ENCODE results near the gene ESD. TPM values are rescaled to one million over a fixed set of nuclear protein-coding genes. Genes with fewer than 3 reads are reported as not detected.

Gene ESD
- total RNA-seq, 4 donors from 2014 or later, result 70.7 to 100 (median 94.3) TPM

DNA sequence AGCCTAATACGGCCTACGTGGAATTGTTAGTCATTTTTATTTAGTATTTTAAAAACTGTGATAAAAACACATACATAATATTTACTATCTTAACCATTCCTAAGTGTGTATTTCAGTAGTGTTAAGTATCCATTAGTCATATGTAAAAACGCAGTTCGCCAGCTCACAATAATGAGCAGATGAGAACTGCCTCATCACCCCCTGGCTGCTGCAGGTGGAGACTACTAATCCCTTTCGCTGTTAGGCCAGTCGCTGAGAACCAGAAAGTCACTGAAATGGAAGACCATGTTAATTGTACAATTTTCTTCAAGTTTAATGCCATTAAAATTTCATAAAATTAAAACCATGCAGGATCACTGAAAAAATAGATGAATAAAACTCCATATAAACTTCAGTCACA is 1.6 kb downstream of the ESD start:
- DNase-seq (no peak), ATAC-seq (no peak)
- TF ChIP-seq POLR2A (IDR thresholded peaks at IDR 0.05), result no peak
- TF ChIP-seq, protein P1, sequence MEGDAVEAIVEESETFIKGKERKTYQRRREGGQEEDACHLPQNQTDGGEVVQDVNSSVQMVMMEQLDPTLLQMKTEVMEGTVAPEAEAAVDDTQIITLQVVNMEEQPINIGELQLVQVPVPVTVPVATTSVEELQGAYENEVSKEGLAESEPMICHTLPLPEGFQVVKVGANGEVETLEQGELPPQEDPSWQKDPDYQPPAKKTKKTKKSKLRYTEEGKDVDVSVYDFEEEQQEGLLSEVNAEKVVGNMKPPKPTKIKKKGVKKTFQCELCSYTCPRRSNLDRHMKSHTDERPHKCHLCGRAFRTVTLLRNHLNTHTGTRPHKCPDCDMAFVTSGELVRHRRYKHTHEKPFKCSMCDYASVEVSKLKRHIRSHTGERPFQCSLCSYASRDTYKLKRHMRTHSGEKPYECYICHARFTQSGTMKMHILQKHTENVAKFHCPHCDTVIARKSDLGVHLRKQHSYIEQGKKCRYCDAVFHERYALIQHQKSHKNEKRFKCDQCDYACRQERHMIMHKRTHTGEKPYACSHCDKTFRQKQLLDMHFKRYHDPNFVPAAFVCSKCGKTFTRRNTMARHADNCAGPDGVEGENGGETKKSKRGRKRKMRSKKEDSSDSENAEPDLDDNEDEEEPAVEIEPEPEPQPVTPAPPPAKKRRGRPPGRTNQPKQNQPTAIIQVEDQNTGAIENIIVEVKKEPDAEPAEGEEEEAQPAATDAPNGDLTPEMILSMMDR (IDR thresholded peaks at IDR 0.05 in 4 of 5, conservative IDR thresholded peaks at IDR 0.05 in 1 of 5), result no peak
- Histone ChIP-seq H3K36me3 (peaks cover 5 to 18% of the 10 kb centered on the region in 2 donors), H3K27me3 (no peaks in the 10 kb centered on the region), H3K9me3 (no peaks in the 10 kb centered on the region), H3K4me3 (no peak overlapping the region), H3K4me1 (peaks cover 25 to 35% of the 10 kb centered on the region in 2 donors), H3K27ac (peak overlapping the region in 2 of 4 donors; percentile 90 to 93)
- in situ Hi-C loops (cut with MboI; ENCODE audit: low sequenced_read_pairs in 4 of 4) (no loop called here), intact Hi-C loops (cut with DNase I; ENCODE audit: low total_unique reads) (loop anchor here (5.0 kb wide), 1 partner anchor 243 kb away; the partner anchor contains the start of gene LRCH1)

DNA sequence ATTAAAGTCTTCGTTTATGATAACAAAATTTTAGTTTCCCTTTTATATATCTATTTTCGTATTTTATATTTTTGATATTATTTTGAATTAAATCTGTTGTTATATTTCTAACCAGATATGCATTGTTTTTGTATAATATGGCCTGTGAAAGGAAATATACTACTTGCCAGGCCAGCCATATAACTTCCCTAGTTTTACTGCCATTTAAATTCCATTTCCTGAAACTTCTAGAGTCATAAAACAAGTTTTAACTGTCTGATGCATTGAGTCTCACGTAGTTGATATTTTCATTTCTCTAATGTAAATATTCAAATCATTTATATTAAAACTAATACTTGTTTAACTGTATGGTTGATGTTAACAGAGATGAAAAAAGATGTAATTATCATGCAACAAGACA is 13.5 kb downstream of the ESD start:
- Histone ChIP-seq H3K4me3 (no peak overlapping the region), H3K27ac (no peak overlapping the region), H3K9me3 (no peaks in the 10 kb centered on the region), H3K36me3 (peaks cover 0 to 79% of the 10 kb centered on the region in 2 donors), H3K27me3 (no peaks in the 10 kb centered on the region), H3K4me1 (no peaks in the 10 kb centered on the region)
- intact Hi-C loops (cut with DNase I; ENCODE audit: low total_unique reads) (no loop called here), in situ Hi-C loops (cut with MboI; ENCODE audit: low sequenced_read_pairs in 4 of 4) (no loop called here)
- no peak for TF ChIP-seq POLR2A (IDR thresholded peaks at IDR 0.05)
- TF ChIP-seq, protein P1 (IDR thresholded peaks at IDR 0.05 in 4 of 5, conservative IDR thresholded peaks at IDR 0.05 in 1 of 5), result no peak
- DNase-seq (no peak), ATAC-seq (no peak)

DNA sequence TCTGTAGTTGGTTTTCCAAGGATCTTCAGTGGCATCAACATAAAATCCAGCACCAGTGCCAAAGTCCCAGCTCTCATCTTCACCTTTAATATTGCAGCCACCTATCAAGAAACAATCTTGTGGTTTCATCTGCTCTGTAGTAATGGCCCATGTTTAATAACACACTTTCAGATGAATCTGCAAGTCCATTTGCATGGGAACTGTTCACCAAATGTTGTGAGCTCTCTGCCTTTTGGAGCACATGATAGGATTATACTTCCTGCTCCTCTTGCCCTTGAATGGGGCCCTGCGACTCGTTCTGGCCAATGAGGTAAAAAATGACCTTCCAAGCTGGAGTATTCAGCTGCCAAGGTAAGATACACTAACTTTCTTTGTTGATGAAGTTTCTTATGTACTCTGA is 14.3 kb downstream of the ESD start:
- Histone ChIP-seq H3K27ac (no peak overlapping the region), H3K4me1 (no peaks in the 10 kb centered on the region), H3K4me3 (no peak overlapping the region), H3K27me3 (no peaks in the 10 kb centered on the region), H3K9me3 (no peaks in the 10 kb centered on the region), H3K36me3 (peaks cover 0 to 82% of the 10 kb centered on the region in 2 donors)
- intact Hi-C loops (cut with DNase I; ENCODE audit: low total_unique reads), result no loop called here
- ATAC-seq (no peak), DNase-seq (no peak)
- TF ChIP-seq, protein P1 (IDR thresholded peaks at IDR 0.05 in 4 of 5, conservative IDR thresholded peaks at IDR 0.05 in 1 of 5), result no peak
- TF ChIP-seq POLR2A (IDR thresholded peaks at IDR 0.05), result no peak
- in situ Hi-C loops (cut with MboI; ENCODE audit: low sequenced_read_pairs in 4 of 4), result no loop called here

DNA sequence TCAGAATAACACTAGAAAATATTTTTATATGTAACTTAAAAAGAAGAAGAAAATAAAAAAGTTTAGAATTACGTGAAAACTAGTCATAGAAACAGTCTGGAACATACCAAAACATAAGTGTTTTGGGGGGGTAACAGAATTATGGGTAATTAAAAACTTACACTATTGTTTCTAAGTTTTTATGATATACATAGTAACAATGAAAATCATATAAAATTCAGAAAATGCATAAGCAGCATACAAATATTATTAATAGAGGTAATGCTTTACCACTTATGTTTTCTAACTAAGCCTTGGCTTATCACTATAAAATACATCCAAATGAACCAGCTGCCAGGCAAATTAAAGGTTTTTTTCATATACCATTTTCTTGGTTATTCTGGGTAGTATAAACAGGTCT is 14.9 kb downstream of the ESD start:
- no peak for TF ChIP-seq POLR2A (IDR thresholded peaks at IDR 0.05)
- TF ChIP-seq, protein P1 (IDR thresholded peaks at IDR 0.05 in 4 of 5, conservative IDR thresholded peaks at IDR 0.05 in 1 of 5), result no peak
- in situ Hi-C loops (cut with MboI; ENCODE audit: low sequenced_read_pairs in 4 of 4) (no loop called here), intact Hi-C loops (cut with DNase I; ENCODE audit: low total_unique reads) (no loop called here)

GRCh38 chr13:46778890-46779289 is 18.1 kb downstream of the ESD start:
- intact Hi-C loops (cut with DNase I; ENCODE audit: low total_unique reads) (no loop called here), in situ Hi-C loops (cut with MboI; ENCODE audit: low sequenced_read_pairs in 4 of 4) (no loop called here)
- DNase-seq (no peak), ATAC-seq (no peak)
- TF ChIP-seq, protein P1 (IDR thresholded peaks at IDR 0.05 in 4 of 5, conservative IDR thresholded peaks at IDR 0.05 in 1 of 5), result no peak
- no peak for TF ChIP-seq POLR2A (IDR thresholded peaks at IDR 0.05)
- Histone ChIP-seq H3K27me3 (no peaks in the 10 kb centered on the region), H3K4me1 (no peaks in the 10 kb centered on the region), H3K9me3 (no peaks in the 10 kb centered on the region), H3K36me3 (peaks cover 4 to 85% of the 10 kb centered on the region in 2 donors), H3K27ac (no peak overlapping the region), H3K4me3 (no peak overlapping the region)

More for the DNA sequence above, 14.9 kb downstream of the ESD start:
- Histone ChIP-seq H3K4me3 (no peak overlapping the region), H3K9me3 (no peaks in the 10 kb centered on the region), H3K27ac (no peak overlapping the region), H3K27me3 (no peaks in the 10 kb centered on the region), H3K4me1 (no peaks in the 10 kb centered on the region), H3K36me3 (peaks cover 3 to 86% of the 10 kb centered on the region in 2 donors)
- ATAC-seq (no peak), DNase-seq (no peak)

Measured in gastrocnemius medialis (tissue), 4 donors.